Measurements from ENCODE around the gene TRAIP. TPM values are rescaled to one million over a fixed set of nuclear protein-coding genes. Genes with fewer than 3 reads are reported as not detected.
"Not testable (repeated sequence)": the region's sequence is repeated elsewhere in the genome, so short reads cannot be mapped to it uniquely, and the experiment has no call there.

The TRAIP gene
- polyA plus RNA-seq, 3 donors = 0.64 to 1.0 (median 0.84) TPM

DNA sequence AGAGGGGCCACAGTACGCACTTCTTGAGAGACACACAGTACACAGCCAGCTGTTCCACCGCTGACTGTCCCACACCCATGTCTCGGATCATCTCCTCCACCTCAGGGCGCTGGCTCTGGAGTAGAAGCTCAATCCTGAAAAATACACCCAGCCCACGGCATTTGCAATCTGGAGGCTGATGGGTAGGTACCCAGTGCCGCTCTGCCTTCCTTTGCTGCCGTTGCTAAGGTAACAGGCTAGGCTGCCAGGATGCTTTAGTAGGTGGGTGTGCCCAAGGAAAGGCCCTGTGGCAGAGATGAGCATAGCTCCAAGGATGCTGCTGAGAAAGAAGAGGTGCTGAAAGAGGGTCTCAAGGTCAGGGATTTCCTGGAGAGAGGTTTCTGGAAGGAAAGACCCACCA is 14.6 kb downstream of the TRAIP start:
- WGBS, 3 donors = 93 to 95% (median 94%) methylated on average over 7 of the region's 7 CpGs
- no peak overlapping the region for H3K27ac ChIP-seq (ENCODE audit: low read depth, low read length)

DNA sequence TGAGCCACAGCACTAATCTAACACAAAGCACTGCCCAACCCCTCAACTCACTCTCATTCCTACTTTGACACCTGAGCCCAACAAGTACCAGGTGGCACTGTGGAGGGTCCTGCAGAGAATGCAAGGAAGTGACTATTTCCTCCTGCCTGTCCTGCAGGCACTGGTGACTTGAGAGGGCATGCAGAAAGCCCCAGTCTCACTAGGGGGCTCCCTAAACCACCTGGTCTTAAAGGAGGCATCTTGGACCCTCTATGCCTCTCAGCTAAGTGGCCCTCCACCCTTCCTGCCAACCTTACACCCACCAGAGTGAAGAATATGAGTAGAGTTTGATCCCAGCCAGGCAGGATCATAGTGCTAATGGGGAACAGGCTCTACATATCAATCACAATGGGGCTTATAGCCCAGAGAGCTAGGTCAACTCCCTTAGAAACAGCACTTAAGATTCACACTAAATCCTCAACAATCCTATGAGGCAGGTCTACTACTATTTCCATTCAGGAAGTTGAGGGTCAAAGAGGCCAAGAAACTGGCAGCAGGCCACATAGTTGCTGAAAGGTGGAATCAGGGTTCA is 15.2 kb downstream of the TRAIP start:
- no peak overlapping the region for H3K27ac ChIP-seq (ENCODE audit: low read depth, low read length)

DNA sequence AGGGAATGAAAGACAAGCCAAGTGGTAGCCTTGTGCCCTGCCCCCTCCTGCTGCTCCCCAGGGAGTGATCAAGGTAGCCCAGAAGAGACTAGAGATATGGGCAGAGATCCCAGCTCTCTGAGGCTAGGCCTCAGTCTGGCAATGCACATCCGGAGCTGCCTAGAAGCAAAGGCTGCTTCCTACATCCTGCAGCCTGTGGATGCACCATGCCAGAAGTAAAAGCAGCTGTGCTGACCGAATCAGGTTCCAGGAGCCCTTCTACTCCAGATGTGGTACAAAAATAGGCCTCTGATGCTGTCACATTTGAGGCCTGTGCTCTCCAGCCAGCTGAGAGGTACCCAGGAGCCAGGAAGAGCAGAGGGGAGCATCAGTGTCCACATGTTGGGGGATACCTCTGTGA is 16.0 kb downstream of the TRAIP start:
- WGBS, 3 donors = 50 to 73% (median 68%) methylated on average over 2 of the region's 2 CpGs
- no peak overlapping the region for H3K27ac ChIP-seq (ENCODE audit: low read depth, low read length)

DNA sequence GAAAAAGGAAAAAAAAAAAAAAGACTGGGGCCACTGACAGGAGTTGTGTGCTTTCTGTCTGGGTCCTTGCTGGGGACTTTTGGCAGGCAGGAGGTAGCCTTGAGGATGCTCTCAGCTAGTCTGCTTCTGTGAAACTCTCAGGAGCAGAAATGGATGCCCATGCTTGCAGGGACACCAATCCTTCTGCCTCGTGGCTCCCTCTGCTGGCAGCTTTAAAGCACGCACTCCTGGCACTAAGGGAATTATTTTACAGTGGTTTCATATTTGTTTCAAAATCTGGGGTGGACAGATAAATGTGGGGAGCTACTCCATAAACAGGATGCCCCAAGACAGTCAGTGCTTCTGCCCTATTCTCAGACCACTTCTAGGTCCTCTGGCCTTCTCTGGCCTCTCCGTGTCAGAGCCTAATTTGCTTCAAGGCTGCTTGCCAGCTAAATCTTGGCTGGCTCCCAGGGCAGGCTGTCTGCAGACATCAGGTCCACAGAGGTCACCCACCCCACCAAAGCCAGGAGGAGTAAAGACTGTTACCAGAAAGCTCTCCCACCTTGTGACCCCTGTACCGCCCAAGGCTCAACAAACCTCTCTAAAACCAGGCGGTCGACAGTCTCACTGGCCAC is 17.1 kb downstream of the TRAIP start:
- 36 to 39% (median 37%) methylated on average over 6 of the region's 6 CpGs for WGBS, 3 donors

DNA sequence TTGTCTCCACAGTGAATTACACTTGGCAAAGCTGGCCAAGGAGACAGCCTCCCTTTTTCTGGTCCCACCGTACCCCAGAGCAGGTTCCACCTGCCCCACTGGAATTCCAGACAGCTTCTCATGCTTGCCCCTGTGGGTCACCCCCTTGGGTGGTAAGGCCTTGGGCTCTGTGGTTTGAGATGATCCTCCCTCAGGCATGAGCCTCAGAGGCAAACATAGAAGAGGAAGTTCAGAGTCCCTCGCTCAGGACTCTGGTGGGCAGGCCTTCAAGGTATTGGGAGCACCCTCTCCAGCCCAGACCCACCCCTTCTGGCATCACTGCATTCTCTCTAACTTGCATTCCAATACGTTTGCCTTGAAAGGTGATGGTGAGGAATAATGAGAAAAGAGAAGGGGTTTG is 25.0 kb downstream of the TRAIP start:
- no peak overlapping the region for H3K27ac ChIP-seq (ENCODE audit: low read depth, low read length)
- WGBS, 3 donors = 48 to 79% (median 78%) methylated on average over 3 of the region's 3 CpGs

More for the DNA sequence above, 17.1 kb downstream of the TRAIP start:
- no peak overlapping the region for H3K27ac ChIP-seq (ENCODE audit: low read depth, low read length)

DNA sequence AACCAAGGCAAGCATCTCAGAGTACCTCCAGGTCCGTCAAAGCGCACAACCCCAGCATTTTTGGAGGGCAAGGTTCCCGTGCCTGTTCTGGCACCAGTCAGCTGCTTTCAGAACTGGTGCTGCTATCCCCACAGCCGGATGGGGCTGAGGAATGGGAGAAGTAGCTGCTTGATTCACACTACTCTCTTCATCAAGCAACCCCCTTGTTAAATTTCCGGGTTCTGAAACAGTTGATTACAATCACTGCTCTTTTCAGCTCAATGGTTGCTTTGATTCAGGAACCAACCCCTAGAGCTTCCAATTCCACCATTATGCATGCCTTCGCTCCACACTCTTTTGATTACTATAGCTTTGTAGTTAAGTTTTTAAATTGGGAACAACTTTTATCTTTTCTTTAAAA is 30.3 kb downstream of the TRAIP start:
- 73 to 90% (median 84%) methylated on average over 6 of the region's 6 CpGs for WGBS, 3 donors
- no peak overlapping the region for H3K27ac ChIP-seq (ENCODE audit: low read depth, low read length)

DNA sequence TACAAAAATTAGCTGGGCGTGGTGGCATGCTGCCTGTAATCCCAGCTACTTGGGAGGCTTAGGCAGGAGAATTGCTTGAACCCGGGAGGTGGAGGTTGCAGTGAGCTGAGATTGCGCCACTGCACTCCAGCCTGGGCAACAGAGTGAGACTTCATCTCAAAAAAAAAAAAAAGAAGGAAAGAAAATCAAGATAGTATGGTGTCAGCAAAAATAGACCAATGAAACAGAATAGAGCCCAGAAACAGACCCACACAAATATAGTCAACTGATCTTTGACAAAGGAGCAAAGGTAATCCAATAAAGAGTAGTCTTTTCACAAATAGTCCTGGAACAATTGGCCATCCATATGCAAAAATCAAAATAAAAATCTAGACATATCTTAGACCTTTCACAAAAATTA is 33.2 kb downstream of the TRAIP start:
- not testable (repeated sequence) for H3K27ac ChIP-seq (ENCODE audit: low read depth, low read length)
- WGBS, 3 donors = 78 to 96% (median 91%) methylated on average over 3 of the region's 3 CpGs

DNA sequence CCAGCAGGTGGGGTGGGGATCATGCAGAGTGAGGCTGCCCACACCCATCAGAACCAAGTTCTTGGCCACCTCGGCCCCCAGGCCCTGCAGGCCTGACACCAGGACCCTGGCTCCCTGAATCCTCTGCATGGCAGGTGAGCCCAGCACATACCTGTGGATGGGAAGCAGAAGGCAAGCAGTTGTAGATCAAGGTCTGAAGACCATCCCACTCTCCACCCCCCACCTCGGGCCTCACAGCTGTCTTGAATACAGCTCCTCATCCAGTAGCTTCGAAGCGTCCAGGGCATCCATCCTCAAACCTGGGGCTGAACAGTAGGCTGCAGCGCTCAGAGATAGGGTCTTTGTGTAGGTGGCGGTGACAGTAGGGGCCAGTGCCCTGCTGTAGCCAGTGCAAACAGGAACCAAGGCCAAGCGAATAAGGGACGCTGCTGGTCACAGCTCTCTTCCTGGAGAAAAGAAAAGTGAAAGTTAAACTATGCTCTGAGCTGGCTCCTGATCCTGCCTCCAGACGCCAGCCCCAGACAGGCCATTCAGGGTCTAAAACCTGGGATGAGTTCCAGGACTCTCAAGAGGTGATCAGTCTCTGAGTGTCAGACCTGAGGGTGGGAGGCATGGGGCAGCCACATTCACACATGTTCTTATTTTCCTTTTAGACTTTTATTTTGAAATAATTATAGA is 42.7 kb downstream of the TRAIP start, which contains the start of gene UBA7:
Gene UBA7 (minus strand): TSS at position 457 of the 678 bp plus-strand sequence. CDS start 166 bp downstream, at position 291.
- WGBS, 3 donors = 5 to 17% (median 6%) methylated on average over 9 of the region's 9 CpGs
- H3K27ac ChIP-seq (ENCODE audit: low read depth, low read length) = no peak within 1 kb of the TSS

DNA sequence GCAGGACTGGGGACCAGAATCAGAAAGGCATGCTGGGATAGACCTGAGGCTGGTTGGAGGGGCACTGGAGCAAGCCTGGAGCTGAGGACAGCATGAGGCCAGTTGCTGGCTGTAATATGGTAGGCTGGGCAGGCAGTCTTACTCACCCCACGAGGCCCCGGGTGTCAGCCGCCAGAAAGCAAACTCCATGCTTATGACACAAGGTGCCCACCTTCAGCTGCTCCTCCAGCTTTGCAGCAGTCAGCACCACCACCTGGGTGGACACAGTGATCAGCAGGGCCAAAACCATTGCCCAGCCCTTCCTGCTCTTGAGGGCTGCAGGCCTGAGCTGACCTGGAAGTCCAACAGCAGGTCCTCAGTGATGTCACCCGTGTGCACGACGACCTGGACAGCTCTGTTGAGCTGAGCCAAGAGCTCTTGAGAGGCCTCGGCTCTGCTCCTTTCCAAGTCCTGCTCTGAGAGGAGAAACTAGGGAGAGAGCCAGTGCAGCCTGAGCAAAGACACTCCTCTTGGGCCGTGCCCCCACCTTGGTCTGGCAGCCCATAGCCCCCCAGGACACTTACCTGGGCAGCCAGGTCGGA is 43.4 kb downstream of the TRAIP start:
- WGBS, 3 donors = 25 to 54% (median 26%) methylated on average over 9 of the region's 9 CpGs
- no peak overlapping the region for H3K27ac ChIP-seq (ENCODE audit: low read depth, low read length)

DNA sequence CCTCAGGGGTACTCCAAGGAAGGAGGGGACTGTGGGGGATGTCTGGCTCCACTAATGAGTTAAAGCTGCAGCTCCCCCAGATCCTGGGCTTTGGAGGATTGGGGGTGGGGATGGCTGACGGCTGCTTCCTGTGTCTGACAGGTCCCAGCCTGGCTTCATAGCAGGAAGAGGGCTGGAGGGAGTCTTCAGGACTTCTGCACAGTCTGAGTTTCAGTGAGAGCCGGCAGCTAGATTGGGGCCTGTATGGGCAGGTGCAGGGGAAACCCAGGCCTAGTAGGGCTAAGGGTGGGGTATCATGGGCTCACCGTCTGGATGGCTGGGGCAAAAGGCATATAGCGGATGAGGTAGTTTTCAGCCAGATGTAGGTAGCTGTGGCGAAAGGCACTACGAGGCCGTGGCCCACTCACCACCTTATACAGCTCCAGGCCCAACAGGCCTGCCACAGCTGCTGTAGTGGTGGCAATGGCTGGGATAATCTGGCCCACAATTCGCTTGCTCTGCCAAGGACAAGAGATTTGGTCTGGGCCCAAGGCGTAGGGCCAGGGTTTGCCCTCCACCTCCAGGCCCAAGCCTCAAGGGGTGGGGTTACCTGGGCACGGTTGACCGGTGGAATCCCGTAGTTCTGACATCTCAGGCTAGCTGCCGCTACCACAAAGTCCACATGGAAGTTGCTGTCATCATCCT is 48.8 kb downstream of the TRAIP start:
- WGBS, 3 donors = 60 to 77% (median 64%) methylated on average over 13 of the region's 13 CpGs
- H3K27ac ChIP-seq (ENCODE audit: low read depth, low read length) = no peak overlapping the region

DNA sequence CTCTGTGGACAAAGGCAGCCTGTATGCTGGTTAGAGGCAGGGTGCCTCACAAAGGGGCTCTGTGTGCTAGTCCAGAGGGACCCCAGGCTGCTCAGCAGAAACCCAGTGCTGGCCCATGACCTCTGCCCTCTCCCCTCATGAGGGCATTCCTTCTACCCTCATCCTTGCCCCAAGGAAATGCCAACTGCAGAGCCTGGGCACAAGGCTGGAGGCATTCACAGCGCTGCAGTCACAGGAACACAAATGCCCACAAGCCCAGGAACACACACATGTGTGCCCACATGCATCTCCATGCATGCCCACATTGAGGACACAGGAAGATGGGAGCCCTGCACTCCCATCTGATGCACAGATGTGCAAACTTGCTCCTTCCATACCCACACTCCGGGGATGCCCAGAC is 49.5 kb downstream of the TRAIP start:
- H3K27ac ChIP-seq (ENCODE audit: low read depth, low read length) = no peak overlapping the region
- WGBS, 3 donors = 53 to 89% (median 58%) methylated on average over 2 of the region's 2 CpGs

DNA sequence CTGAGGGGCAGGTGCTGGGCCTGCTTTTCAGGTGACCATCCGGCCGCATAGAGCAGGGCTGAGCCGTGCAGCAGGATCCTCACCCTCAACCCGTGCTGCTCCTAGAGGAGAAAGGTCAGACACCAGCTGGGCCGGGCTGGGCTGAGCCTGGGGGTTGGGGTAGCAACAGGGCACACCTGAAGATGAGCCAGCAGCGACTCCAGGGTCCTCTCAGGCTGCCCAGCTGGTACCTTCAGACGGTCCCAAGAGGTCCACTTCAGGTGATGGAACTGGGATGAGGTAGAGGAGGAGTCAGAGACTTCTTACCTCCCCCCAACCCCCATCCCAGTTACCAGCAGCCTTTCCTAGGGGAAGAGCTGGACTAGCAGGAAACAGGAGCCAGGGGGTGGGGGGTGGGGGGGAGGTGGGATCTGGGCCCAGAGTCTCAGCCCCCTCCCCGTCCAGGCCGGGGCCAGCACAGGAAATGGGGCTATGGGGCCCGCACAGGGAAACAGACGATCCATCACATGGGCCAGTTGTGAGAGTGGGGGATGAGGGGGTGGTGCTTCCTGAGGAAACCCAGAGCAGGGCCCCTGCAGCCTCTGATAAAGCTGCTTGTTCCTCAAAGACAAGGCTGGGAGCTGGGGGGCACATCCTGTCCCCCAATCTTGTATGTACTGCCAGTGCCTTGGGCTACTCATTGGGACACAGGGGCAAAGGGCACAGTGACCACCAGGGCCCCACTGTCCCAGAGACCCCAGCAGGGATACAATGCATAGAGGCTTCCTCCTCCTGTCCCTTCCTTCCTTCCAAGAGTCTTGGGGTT is 50.3 kb downstream of the TRAIP start:
- 23 to 49% (median 23%) methylated on average over 7 to 11 of the region's 11 CpGs for WGBS, 3 donors

DNA sequence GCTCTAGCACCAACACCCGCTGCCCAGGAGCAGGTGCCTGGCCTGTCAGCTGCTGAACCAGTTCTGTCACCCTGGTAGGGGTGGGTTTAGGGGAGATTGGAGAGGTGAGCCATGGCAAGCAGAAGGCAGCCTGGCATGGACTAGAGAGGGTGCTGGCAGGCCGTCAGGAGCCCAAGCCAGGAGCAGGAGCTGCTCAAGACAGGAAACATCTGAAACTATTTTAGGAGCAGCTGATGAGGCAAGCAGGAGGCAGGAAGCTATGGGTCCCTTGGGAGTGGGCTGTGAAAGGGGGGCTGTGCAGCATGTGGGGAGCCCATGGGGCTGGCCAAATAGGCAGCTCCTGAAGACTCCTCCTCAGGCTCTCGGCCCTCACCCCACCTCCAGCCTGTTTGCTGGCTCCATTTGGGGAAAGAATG is 51.0 kb downstream of the TRAIP start:
- WGBS, 3 donors = 23 to 62% (median 24%) methylated on average over 3 of the region's 3 CpGs

More for the DNA sequence above, 50.3 kb downstream of the TRAIP start:
- H3K27ac ChIP-seq (ENCODE audit: low read depth, low read length) = no peak overlapping the region

DNA sequence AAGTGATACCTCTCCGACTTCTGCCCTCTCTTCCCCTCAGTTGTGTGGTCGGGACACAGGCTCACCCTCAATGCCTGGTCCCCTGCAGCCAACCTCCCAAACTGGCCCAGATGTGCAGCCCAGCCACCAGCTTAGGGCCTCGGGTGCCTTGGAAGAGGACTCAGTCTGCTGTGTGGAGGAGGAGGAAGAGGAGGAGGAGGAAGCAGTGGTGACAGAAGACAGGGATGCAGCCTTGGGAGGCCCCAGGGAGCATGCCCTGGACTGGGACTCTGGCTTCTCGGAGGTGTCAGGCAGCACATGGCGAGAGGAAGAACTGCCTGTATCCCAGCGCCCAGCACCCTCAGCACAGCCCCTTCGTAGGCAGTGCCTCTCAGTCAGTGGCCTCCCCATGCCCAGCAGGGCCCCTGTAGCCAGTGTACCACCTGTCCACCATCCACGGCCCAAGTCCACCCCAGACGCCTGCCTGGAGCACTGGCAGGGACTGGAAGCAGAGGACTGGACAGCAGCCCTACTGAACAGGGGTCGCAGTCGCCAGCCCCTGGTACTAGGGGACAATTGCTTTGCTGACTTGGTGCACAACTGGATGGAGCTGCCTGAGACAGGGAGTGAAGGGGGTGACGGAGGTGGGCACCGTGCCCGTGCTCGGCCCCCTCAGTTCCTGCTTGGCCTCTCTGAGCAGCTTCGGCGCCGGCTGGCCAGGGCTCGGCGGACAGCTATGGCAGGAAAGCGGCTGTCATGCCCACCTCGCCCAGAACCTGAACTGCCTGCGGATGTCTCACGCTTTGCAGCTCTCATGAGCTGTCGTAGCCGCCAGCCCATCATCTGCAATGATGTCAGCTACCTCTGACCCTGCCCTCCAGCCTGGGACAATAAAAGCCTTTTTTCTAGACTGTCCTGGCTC is 52.0 kb downstream of the TRAIP start:
- H3K27ac ChIP-seq (ENCODE audit: low read depth, low read length) = no peak overlapping the region
- 31 to 79% (median 38%) methylated on average over 26 of the region's 26 CpGs for WGBS, 3 donors

More for the DNA sequence above, 51.0 kb downstream of the TRAIP start:
- H3K27ac ChIP-seq (ENCODE audit: low read depth, low read length) = no peak overlapping the region

DNA sequence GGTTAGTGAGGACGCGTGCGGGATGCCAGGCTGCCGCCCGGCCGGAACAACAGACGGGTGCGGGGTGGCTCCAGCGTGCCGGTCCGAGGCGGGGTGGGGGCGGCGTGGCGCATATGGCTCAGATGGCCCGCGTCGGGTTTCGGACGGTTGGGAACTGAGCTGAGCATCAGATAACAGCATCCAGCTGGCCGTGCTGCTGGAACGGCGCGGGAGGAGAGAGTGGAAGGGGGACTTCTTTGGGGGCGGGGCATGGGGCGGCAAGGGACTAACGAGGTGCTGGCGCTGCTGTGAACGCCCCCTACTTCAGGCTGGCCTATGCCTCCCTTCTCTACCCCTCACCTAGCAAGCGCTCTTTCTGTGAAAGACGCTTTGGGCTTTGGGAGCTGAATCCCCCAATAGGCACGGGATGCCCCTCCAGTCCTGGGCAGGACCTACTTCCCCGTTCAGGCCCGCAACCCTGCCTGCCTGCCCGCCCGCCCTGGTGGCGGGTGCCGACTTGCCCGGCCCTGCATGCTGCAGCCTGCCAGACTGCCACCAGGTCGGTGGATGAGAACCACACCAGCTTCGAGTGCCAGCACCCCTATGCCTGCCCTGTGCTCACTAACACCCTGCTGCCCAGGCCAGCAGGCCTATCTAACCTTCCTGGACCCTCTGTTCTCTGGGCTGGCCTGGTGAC is 52.8 kb downstream of the TRAIP start:
- H3K27ac ChIP-seq (ENCODE audit: low read depth, low read length) = no peak overlapping the region
- 1 to 8% (median 1%) methylated on average over 40 to 41 of the region's 41 CpGs for WGBS, 3 donors

DNA sequence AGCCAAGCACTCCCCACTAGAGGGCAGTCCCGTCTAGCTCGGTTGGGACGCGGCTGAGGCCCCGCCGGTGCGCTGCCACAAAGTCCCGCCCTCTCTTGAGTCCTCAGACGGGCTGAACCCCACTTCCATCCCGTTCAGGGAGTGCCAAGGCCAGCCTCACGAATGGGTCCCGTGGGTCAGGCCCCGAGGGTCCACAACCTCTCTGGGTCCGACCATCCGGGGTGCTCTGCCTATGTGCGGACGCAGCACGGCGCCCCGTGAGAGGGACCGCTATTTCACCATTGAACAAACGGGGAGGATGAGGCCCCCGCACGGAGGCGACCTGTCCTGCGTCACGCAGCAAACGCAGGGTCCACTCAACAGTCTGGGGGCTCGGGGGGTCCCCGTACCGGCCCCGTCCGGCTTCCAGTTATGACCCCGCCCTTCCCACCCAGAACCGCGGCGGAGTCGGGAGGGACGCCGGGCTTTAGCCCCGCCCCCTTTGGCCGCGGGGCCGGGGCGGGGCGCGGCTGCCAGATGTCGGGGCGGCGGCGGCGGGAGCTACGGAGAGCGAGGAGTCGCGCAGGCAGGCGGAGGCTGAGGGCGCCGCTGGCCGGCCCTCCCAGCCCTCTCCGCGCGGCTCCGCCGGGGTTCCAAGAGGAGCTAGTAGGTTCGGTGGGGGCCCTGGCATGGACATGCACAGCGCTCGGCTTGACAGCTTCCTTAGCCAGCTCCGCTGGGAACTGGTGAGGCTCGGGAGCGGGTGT is 53.5 kb downstream of the TRAIP start, which contains the start of gene INKA1:
Gene INKA1 (plus strand): TSS at position 543 of the 746 bp plus-strand sequence. CDS start 132 bp downstream, at position 675.
- 0 to 1% (median 1%) methylated on average over 64 to 71 of the region's 71 CpGs for WGBS, 3 donors
- peak within 1 kb of the TSS; percentile 55 for H3K27ac ChIP-seq (ENCODE audit: low read depth, low read length)
